GM18909 (cell line): ENCODE measurements around the gene MORC1.
A peak's percentile ranks its signal among the peaks of the same experiment; 100 is the strongest.
"Not testable (repeated sequence)": the region's sequence is repeated elsewhere in the genome, so short reads cannot be mapped to it uniquely, and the experiment has no call there.

Source experiments
- ATAC-seq: cut with Tn5 transposase; IDR thresholded peaks from one replicate; pipeline ENCODE4 v1.9.1; 2021; ENCODE audit warnings: mild to moderate bottlenecking; ENCODE audit not compliant: unreplicated experiment, poor library complexity

The MORC1 gene

GRCh38 chr3:109114746-109115145, 3.2 kb downstream of the MORC1 start:
- no peak for ATAC-seq

- no peak for ATAC-seq
Measured at GRCh38 chr3:109112946-109113760, 4.8 kb downstream of the MORC1 start.

DNA sequence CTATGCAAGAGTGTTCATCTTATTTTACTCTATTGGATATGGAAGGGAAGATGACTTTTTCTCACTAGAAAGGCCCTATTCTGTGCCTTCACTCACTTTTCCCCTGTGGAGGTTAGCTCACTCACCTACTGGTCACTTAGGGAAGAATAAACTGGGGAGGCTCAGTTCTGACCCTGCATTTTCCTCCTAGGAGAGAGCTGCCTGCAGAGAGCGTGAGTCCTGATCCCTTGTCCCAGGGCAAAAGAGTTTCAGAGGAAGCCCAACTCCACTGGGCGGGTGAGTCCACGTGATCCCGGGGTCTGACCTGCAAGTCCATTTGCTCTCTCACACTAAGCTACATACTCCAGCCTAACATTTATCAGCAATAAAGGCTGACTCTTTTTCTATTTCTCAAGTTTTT, 8.4 kb downstream of the MORC1 start:
- no peak for ATAC-seq

- no peak for ATAC-seq
Measured at GRCh38 chr3:109098079-109098644, 19.8 kb downstream of the MORC1 start.

DNA sequence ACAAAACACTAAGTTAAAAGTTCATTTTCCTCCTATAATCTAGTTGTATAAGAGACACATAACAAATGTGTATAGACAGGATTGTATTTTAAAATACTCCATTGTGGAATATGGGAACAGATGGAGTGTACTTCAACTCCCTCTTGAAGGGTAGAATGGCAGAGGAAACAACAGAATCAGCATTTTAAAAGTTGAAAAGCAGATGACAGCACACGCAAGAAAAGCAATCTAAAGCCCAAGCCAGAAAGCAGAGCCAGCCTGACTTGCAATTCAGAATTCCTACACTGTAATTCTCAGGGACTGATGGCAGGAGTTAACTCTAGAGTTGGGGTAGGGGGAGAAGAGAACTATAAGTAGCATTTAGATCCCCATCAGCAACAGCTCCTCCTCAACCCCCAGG, 22.8 kb downstream of the MORC1 start:
- no peak for ATAC-seq

- ATAC-seq, result no peak
Measured at GRCh38 chr3:109093561-109093960, 24.4 kb downstream of the MORC1 start.

DNA sequence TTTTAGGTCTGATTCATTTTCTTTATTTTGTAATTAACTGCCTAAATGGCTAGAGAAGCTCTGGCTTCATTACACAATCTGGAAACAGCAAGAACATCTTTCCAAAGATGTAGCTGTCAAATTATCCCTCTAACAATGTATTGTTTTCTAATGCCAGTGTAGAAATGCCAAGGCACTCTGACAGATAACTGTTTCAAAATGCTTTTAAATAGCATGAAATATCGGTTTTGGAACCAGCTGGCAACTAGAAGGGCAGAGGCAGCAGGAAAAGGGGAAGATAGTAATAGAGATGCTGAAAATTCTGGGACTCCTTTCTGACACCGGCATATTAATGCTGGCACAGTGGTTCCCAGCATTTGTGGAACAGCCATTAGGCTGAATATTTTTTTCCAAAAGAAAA, 26.1 kb downstream of the MORC1 start:
- no peak for ATAC-seq

GRCh38 chr3:109089265-109089664, 28.7 kb downstream of the MORC1 start:
- ATAC-seq, result no peak

GRCh38 chr3:109081746-109082510, 36.0 kb downstream of the MORC1 start:
- peak; percentile 100 for ATAC-seq

DNA sequence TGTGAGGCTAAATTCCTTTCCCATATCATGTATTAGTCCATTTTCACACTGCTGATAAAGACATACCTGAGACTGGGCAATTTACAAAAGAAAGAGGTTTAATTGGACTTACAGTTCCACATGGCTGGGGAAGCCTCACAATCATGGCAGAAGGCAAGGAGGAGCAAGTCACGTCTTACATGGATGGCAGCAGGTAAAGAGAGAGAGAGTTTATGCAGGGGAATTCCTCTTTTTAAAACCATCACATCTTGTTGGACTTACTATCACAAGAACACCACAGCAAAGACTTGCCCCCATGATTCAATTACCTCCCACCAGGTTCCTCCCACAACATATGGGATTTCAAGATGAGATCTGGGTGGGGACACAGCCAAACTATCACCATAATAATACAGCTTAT, 37.8 kb downstream of the MORC1 start:
- not testable (repeated sequence) for ATAC-seq

GRCh38 chr3:109073116-109073515, 44.8 kb downstream of the MORC1 start:
- no peak for ATAC-seq

- ATAC-seq, result peak; percentile 91
Measured at GRCh38 chr3:109072194-109072593, 45.7 kb downstream of the MORC1 start.

DNA sequence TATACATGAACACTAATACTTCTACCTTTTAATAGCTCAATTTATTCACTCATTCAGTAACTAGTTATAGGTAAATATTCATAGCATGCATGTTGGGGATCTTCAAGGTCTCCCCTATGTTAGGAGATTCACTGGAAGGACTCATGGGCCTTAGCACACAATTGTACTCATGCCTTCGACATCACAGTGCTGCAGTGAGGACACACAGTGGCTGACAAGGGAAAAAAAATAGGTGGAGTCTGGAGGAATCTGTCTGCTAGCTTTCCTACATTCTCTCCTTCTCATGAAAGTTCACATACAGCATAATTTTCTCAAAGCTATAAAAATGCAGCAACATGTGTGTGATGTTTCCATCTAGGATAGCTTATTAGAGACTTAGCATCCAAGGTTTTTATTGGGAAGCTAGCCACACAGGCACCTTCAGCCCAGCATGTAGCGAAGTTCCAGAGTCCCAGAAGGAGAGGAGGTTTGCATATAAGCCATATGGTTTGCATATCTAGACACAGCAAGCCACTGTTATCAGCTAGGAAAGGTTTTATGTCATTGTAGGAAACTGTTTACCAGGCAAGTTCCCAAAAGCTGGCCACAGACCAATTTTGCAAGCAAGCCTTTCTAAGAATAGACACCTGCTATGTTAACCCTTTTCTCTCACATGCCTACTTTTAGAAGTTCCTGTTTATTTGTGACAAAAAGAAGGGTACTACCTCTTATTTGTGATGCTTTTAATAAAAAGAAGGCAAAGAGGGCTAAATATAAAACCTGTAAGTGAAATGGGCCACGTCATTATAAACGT, 46.4 kb downstream of the MORC1 start:
- peak; percentile 37 for ATAC-seq

GRCh38 chr3:109070211-109070610, 47.7 kb downstream of the MORC1 start:
- no peak for ATAC-seq

GRCh38 chr3:109066864-109067263, 51.1 kb downstream of the MORC1 start:
- no peak for ATAC-seq

DNA sequence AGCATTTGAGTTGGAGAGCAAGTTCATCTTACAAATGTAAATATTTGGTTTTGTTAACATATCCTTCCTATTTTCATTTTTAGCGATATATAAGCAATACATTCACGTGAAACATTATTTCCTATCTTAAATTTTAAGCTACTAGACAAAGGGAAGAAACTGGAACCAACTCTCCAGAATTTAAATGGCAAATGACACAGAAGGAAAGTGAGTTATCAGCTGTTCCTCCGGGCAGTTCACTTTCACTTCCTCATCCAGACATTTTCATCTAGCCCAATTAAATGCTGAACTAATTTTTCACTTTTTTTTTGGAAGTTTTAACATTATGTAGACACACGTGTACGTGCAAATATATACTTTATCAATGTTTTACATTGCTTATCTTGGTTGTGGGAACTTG, 58.7 kb downstream of the MORC1 start:
- ATAC-seq, result peak; percentile 88

DNA sequence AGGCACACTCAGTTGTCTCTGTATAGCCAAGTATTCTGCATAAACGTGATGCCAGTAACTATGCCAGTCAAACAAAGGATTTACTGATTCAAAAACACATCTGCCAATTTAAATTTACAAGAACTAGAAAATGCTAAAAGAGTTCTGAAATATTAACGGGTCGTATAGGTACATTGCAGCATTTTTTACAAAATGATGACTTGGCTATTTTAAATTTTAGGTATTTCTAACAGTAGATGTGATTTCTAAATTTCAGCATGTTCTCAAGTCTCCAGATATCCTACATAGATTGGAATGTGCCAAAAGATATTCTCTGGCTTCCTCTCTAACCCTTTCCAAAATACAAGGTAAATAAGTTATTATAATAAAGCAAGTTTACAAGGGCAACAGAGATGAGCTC, 60.3 kb downstream of the MORC1 start:
- ATAC-seq, result no peak

DNA sequence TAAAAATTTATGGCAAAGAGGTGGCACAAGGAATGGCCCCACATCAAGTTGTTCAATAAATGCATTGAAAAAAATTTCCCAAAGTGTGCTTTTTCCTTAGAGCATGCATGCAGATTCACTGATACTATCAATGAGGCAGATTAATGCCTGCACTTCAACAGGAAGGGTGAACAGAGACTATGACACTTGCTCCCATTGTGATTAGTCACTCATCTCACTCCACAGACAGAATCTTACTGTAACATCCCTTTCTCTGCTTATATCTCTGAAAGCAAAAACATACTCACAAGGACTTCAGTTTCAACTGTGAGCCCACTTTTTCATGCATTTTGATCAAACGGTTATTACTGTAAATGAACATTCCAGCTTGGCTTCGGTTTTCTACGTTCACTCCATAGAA, 60.9 kb downstream of the MORC1 start:
- ATAC-seq, result no peak

DNA sequence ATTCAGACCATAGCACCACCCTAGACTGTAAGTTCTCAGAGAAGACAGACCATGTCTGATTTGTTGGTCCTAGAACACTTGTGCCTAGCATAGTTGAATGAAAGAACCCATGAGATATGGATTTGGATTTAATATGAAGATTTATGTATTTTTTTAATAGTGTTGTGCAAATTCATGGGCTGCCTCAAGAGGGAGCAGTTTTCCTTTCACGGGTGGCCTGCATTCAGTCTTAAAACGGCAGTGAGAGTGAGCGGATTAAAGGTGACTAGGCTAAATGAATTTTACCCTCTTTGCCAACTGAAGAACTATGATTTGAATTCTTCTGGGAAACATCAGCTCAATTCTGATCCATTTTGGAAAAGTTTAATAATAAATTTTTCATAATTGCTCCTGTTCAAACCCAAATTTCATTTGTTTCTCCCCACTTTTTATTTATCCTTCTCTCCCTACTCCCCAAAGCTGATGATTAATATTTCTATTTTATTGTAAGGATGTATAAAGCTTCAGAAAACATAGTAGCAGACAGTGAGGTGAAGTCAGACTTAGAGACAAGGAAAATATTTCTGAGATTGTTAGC, 67.3 kb downstream of the MORC1 start:
- peak; percentile 83 for ATAC-seq

DNA sequence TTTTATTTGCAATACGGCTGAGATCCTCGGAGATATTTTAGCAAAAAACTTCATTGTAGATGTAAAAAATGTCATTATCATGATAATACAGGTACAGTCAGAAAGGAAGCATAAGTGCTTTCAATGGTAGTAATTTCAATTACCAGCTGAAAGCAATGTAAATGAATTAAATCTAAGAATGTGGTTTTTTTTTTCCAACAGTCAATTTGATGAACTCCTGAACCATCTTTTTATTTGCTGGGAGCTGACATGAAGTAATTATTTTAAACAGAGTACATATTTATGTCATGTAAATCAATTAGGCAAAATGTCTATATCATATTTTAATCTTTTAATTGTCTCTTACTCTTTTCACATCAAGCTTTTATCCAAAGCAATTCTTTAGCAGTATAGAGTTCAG, 70.6 kb downstream of the MORC1 start:
- no peak for ATAC-seq
